Measurements from ENCODE around the gene TCF4.

GRCh38 chr18:55513161-55513560 lies 74.8 kb downstream of the TCF4 start:
- TF ChIP-seq FOXA1 (IDR thresholded peaks at IDR 0.05) (no peak), BHLHE40 (IDR thresholded peaks at IDR 0.05; ENCODE audit: borderline replicate concordance) (no peak), NFRKB (IDR thresholded peaks at IDR 0.05) (no peak), ELF4 (IDR thresholded peaks at IDR 0.05) (no peak), SUZ12 (IDR thresholded peaks at IDR 0.05) (no peak), ARNT (IDR thresholded peaks at IDR 0.05) (no peak), LEF1 (IDR thresholded peaks at IDR 0.05; ENCODE audit: borderline replicate concordance) (no peak), SP1 (IDR thresholded peaks at IDR 0.05) (no peak), FOXK2 (IDR thresholded peaks at IDR 0.05) (no peak)

Measured in HEK293T (cell line).